OCI-LY7 (cell line): ENCODE measurements around the gene SRP68.

Source experiments
- EZH2phosphoT487 ChIP-seq: fragments of 200-600 bp; sonication (generic); IDR thresholded peaks from 2 replicates; pipeline ENCODE4 v1.6.1; 2018; ENCODE audit warnings: low read depth, borderline replicate concordance, mild to moderate bottlenecking, mixed run types, antibody characterized with exemption, low read length, moderate library complexity, mixed read lengths
- TF ChIP-seq, protein P1 (sequence below): fragments of 200-600 bp; sonication (generic); conservative IDR thresholded peaks from 2 replicates; pipeline ENCODE4 v1.5.1; 2014; ENCODE audit warnings: mild to moderate bottlenecking, antibody characterized with exemption, low read length, moderate library complexity, mixed read lengths

DNA sequence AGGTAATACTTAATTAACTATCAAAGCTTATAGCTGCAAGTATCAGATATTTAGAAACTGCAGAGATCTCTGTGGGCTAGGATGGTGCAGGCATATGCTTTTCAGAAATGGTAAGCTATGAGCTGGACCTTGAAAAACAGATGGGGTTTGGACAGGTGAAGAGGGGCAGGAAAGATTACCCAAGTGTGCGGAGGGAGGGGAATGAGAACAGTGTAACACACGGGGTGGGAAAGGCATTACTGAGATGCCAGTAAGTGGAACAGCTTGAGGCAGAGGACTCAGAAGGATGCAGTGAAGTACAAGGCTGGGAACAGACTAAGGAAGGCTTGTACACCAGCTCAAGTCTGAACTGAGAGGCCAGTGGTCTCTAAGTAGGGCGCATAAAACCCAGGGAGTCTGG lies 23.1 kb downstream of the SRP68 start:
- TF ChIP-seq, protein P1, sequence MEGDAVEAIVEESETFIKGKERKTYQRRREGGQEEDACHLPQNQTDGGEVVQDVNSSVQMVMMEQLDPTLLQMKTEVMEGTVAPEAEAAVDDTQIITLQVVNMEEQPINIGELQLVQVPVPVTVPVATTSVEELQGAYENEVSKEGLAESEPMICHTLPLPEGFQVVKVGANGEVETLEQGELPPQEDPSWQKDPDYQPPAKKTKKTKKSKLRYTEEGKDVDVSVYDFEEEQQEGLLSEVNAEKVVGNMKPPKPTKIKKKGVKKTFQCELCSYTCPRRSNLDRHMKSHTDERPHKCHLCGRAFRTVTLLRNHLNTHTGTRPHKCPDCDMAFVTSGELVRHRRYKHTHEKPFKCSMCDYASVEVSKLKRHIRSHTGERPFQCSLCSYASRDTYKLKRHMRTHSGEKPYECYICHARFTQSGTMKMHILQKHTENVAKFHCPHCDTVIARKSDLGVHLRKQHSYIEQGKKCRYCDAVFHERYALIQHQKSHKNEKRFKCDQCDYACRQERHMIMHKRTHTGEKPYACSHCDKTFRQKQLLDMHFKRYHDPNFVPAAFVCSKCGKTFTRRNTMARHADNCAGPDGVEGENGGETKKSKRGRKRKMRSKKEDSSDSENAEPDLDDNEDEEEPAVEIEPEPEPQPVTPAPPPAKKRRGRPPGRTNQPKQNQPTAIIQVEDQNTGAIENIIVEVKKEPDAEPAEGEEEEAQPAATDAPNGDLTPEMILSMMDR, result no peak
- TF ChIP-seq EZH2phosphoT487, result no peak
